Thoracic aorta (tissue), 2 donors: Measurements from ENCODE around the gene KASH5. TPM values are rescaled to one million over a fixed set of nuclear protein-coding genes. Genes with fewer than 3 reads are reported as not detected.

Experiments
- ATAC-seq: fragments of 150-250 bp; one replicate; pipeline ENCODE4 v1.8.0; 2017; ENCODE audit warnings: low read depth; ENCODE audit not compliant: insufficient number of reproducible peaks, low FRiP score
- DNase-seq: peaks from one replicate; pipeline ENCODE4 v3.0.0-alpha.2; 2020; ENCODE audit warnings: low spot score
- H3K27ac ChIP-seq, 2 donors: fragments of 200-600 bp; sonication (generic); 1 replicate in 1 of 2; 2 replicates in 1 of 2; pipeline ENCODE4 v1.5.1; 2016; ENCODE audit warnings: mild to moderate bottlenecking in 2 of 2, moderate library complexity in 2 of 2
- H3K27me3 ChIP-seq: fragments of 200-600 bp; sonication (generic); replicated peaks from 2 replicates; pipeline ENCODE4 v1.6.0; 2016; ENCODE audit warnings: mild to moderate bottlenecking; ENCODE audit not compliant: insufficient read depth
- H3K36me3 ChIP-seq: fragments of 200-600 bp; sonication (generic); one replicate; pipeline ENCODE4 v1.5.1; 2016
- H3K4me1 ChIP-seq, 2 donors: fragments of 200-600 bp; sonication (generic); 1 replicate in 1 of 2; 2 replicates in 1 of 2; pipeline versions ENCODE4 v1.5.1 to v1.6.0; 2016; ENCODE audit warnings: low read depth in 2 of 2, mild to moderate bottlenecking in 1 of 2; ENCODE audit not compliant: control insufficient read depth in 1 of 2
- H3K4me3 ChIP-seq: fragments of 200-600 bp; sonication (generic); 2 replicates; pipeline ENCODE4 v1.5.1; 2016; ENCODE audit warnings: mild to moderate bottlenecking
- H3K9me3 ChIP-seq: fragments of 200-600 bp; sonication (generic); 2 replicates; pipeline ENCODE4 v1.5.1; 2016
- total RNA-seq, 2 donors: library from RNA; depleted of rRNA; stranded (reverse); fragments of >200 nt; gene quantifications; one replicate each; pipeline versions ENCODE4 v1.1.0 to v1.2.3, GENCODE V29; 2016
- TF ChIP-seq, protein P1 (sequence below): fragments of 200-600 bp; sonication (generic); IDR thresholded peaks from one replicate; pipeline ENCODE4 v1.5.1; 2019; ENCODE audit warnings: antibody characterized with exemption

The KASH5 gene
- total RNA-seq, 2 donors from 2014 or later = not detected

GRCh38 chr19:49428547-49429451 lies 40.8 kb downstream of the KASH5 start:
- Histone ChIP-seq H3K27ac (no peak overlapping the region), H3K27me3 (peaks cover 71% of the 10 kb centered on the region), H3K9me3 (no peaks in the 10 kb centered on the region), H3K4me1 (peaks cover 0 to 8% of the 10 kb centered on the region in 2 donors), H3K4me3 (no peak overlapping the region), H3K36me3 (no peaks in the 10 kb centered on the region)
- no peak for DNase-seq
- TF ChIP-seq, protein P1, sequence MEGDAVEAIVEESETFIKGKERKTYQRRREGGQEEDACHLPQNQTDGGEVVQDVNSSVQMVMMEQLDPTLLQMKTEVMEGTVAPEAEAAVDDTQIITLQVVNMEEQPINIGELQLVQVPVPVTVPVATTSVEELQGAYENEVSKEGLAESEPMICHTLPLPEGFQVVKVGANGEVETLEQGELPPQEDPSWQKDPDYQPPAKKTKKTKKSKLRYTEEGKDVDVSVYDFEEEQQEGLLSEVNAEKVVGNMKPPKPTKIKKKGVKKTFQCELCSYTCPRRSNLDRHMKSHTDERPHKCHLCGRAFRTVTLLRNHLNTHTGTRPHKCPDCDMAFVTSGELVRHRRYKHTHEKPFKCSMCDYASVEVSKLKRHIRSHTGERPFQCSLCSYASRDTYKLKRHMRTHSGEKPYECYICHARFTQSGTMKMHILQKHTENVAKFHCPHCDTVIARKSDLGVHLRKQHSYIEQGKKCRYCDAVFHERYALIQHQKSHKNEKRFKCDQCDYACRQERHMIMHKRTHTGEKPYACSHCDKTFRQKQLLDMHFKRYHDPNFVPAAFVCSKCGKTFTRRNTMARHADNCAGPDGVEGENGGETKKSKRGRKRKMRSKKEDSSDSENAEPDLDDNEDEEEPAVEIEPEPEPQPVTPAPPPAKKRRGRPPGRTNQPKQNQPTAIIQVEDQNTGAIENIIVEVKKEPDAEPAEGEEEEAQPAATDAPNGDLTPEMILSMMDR = no peak
- no peak for ATAC-seq

- H3K4me3 ChIP-seq = no peak overlapping the region
- no peaks in the 10 kb centered on the region for H3K9me3 ChIP-seq
Measured at GRCh38 chr19:49430172-49430677, 42.2 kb downstream of the KASH5 start.

GRCh38 chr19:49430678-49431329 lies 42.8 kb downstream of the KASH5 start:
- DNase-seq (no peak), ATAC-seq (no peak)
- Histone ChIP-seq H3K9me3 (no peaks in the 10 kb centered on the region), H3K4me1 (peaks cover 0 to 8% of the 10 kb centered on the region in 2 donors), H3K27ac (no peak overlapping the region), H3K4me3 (no peak overlapping the region), H3K27me3 (peaks cover 71% of the 10 kb centered on the region), H3K36me3 (no peaks in the 10 kb centered on the region)
- TF ChIP-seq, protein P1 = no peak

More at GRCh38 chr19:49430172-49430677, 42.2 kb downstream of the KASH5 start:
- TF ChIP-seq, protein P1 = no peak
- ATAC-seq (no peak), DNase-seq (no peak)
- H3K27ac ChIP-seq = no peak overlapping the region
- peaks cover 72% of the 10 kb centered on the region for H3K27me3 ChIP-seq
- H3K36me3 ChIP-seq = no peaks in the 10 kb centered on the region
- peaks cover 0 to 8% of the 10 kb centered on the region in 2 donors for H3K4me1 ChIP-seq

DNA sequence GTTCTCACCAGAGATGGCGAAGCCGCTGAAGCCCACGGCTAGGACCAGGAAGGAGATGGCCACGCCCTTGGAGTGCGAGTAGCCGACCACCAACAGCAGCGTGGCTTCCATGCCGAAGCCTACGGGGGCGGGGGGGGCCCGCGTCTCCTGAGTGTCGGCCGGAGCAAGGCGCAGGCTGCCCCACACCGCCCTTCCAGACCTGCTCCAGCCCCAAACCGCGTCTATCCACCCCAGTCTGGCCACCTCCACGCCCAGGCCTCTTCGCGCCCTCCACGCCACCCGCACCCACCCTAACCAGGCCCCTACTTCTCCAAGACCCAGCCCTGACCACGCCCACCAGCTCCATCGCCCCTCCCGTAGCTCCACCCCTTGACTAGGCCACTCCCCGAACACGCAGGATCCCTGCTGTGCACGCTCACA lies 43.3 kb downstream of the KASH5 start:
- H3K27me3 ChIP-seq = peaks cover 66% of the 10 kb centered on the region
- DNase-seq (no peak), ATAC-seq (no peak)
- H3K4me3 ChIP-seq = no peak overlapping the region
- no peak overlapping the region for H3K27ac ChIP-seq
- no peaks in the 10 kb centered on the region for H3K36me3 ChIP-seq
- H3K9me3 ChIP-seq = no peaks in the 10 kb centered on the region
- TF ChIP-seq, protein P1 = no peak
- peaks cover 0 to 8% of the 10 kb centered on the region in 2 donors for H3K4me1 ChIP-seq
